ENCODE results near the gene XRN1. TPM values are rescaled to one million over a fixed set of nuclear protein-coding genes. Genes with fewer than 3 reads are reported as not detected.
"Not testable (repeated sequence)": the region's sequence is repeated elsewhere in the genome, so short reads cannot be mapped to it uniquely, and the experiment has no call there.

The XRN1 gene
- polyA plus RNA-seq, 1 donor, result 18.8 TPM

DNA sequence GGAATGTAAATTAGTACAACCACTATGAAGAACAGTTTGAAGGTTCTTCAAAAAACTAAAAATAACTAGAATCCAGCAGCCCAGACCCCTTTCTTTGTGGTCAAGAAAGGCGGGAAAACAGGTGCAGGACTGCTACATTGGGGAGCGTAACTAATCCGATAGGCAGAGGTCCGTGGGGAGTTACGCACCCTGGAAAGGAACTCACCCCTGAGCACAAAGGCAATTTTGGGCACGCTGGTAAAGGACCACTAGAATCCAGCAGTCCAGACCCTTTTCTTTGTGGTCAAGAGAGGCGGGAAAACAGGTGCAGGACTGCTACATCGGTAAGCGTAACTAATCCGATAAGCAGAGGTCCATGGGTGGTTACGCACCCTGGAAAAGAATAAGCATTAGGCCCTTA is 9.7 kb downstream of the XRN1 start:
- not testable (repeated sequence) for DNase-seq (ENCODE audit: low read depth)

DNA sequence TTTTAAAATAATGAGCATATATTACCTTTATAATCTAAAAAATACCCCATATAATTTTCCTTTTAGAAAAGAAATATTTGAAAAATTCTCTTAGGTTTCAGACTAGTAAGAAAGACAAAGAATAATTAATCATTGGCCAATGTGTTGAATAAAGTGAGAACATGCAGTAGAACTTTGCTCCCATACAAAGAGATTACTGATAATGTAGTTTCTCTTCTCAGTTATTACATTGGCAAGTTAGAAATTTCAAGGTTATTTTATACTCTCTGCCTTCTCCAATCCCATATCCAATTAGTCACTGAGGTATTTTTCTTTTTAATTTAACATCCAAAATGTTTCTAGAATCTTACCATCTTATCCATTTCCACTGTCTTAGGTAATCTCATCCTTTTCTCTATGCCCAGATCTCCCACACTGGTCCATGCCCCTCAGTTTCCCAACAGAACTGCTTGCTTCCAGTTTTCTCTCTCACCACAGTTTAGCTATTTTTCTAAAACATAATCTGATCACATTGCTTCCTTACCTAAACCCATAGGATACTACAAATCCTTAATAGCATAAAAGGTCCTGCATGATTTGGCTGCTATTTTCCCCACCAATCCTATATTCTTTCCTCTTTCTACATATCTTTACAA is 10.8 kb downstream of the XRN1 start:
- DNase-seq (ENCODE audit: low read depth), result no peak

DNA sequence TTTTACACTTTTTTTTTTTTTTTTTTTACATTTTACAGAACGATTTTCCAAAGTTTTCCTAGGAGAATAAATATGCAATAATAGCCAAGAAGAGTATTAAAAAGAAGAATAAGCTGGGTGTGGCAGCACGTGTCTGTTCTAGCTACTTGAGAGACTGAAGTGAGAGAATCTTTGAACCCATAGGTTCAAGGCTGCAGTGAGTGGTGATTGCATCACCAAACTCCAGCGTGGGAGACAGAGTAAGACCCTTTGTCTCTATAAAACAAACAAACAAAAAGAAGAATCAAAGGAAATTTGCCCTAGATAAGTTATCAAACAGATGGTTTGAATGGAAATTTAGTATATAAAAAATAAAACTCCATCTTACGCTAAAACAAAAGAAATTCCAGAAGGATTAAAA is 13.3 kb downstream of the XRN1 start:
- no peak for DNase-seq (ENCODE audit: low read depth)

DNA sequence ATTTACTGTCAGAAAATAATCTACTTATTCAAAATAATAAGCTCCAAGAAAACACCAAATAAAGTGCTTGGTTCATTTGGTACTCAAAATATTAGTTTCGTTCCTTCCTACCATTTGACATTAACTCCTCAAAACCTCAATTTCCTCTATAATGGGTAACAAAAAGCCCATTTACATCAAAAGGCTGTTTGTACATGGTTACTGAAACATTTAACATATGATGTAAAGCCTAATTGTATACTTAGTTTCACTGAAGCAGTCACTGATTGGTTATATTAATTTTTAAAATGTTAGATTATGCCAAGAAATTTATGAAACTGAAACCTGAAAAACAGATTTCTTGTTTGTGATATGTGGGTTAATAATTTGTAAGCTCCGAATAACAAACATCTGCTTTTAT is 14.7 kb downstream of the XRN1 start:
- DNase-seq (ENCODE audit: low read depth), result no peak

DNA sequence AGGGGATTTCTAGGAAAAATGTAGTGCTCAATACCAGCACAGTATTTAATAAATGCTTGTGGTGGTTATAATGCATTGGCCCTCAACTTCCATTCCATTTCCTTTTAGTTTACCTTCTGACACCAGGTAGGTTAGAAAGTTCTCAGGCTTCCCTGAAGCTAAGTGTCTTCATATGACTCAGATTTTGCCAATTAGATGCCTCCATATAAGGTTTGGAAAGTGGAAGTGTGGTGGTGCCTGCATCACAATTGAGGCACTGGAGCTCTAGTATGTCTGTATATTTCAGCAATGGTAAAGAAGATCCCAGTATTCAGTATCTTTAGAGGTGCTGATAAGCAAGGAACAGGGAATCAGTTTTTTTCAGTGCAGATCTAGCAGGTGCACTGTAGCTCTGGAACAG is 18.3 kb downstream of the XRN1 start:
- DNase-seq (ENCODE audit: low read depth), result no peak

DNA sequence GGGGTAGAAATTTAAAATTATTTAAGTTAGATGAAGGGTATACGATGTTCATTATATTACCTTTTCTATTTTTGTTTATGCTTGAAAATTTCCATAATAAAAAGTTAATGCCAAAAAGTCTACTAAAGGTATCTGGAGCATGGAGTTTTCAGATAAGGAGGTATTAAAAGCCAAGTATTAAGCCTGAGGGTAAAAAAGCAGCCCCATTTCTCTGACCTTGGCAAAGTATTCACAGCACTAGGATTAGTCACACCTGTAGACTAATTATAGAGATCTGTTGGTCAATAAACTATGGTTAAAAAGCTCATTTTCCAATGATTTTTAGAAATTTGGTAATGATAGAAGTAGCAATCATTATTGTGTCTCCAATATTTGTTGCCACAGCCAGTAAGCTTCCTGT is 23.1 kb downstream of the XRN1 start:
- no peak for DNase-seq (ENCODE audit: low read depth)

DNA sequence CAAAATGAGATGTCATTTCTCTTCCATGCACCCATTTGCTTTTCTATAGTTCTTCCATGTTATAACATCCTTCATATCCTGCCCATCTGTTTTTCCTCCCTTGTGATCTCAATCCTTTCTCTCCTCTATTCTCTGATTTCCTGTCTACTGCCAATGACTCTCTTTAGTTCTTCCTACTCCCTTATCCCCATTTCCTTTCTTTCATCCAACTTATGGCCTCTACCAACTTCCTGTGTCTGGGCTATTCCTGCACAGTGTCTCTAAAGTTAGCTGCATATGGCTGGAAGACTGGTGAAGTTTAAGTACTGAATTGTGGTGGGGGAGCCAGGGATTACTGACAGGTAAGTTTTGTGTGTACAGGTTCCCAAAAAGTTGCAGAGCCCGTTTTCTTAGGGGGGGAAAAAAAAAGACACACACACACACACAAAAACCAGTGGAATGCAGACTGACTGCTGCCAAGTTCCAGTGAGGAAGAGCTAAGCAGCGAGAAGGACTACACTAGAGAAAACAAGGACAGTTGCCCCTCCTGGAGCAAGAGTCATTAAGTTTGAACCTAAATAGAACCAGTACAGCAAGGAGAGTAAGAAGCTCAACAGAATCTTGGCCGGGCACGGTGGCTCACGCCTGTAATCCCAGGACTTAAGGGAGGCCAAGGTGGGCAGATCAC is 28.8 kb downstream of the XRN1 start:
- no peak for DNase-seq (ENCODE audit: low read depth)

DNA sequence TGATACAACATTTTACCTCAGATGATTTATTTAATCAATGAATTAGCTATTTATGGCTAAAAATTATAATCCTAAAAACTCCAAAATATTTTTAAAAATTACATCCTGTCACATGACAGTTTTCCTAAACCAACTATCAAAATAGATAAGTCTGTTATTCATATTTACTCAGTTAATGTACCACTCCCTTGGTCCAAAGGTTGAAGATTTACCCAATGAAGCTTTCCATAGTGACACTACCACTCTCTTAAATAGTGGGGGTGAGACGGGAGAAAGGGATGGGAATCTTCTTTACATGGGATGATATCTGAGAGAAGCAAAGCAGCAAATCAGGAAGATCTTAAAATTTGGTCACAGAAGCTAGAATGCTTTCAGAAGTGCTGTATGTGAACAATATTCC is 30.5 kb downstream of the XRN1 start:
- no peak for DNase-seq (ENCODE audit: low read depth)

DNA sequence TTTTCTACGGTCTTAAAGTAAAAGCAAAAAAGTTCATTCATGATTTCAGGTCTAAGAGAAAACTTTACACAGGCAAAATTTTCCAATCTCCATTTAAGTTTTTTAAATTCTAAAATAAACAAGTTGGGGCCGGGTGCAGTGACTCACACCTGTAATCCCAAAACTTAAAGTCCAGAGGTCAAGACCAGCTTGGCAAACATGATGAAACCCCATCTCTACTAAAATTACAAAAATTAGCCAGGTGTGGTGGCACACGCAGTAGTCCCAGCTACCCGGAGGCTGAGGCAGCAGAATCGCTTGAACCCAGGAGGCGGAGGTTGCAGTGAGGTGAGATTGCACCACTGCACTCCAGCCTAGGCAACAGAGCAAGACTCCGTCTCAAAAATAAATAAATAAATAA is 47.3 kb downstream of the XRN1 start:
- DNase-seq (ENCODE audit: low read depth), result not testable (repeated sequence)

DNA sequence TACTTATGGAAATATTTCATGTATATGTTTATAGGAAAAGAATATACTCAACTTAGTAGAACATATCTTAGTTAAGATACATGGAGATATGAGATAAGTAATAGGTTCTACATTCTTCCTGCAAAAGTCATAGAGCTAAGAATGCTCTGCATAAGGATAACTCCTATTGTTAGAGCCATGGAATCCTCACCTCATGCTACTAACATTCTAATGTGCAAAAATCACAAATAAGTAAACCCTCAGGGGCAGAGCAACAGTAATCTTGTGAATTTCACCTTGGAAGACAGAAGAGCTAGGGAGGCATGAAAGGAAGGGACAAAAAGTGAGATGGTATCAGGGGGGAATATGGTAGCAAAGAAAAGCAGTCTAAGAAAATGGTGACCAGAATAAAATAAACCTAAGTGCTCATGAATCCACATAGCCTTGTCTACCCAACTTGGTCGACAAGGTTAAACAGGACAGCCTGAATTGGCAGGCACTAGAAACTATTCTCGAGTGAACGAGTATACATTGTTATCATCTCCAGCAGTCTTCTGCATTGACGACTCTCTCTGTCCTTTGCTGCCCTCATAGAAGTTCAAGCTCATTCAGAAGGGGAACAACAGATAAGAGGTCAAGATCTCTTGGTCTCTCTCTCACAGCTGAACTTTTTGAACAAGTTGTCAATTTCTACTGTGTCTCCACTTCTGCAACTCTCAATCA is 52.8 kb downstream of the XRN1 start:
- no peak for DNase-seq (ENCODE audit: low read depth)

DNA sequence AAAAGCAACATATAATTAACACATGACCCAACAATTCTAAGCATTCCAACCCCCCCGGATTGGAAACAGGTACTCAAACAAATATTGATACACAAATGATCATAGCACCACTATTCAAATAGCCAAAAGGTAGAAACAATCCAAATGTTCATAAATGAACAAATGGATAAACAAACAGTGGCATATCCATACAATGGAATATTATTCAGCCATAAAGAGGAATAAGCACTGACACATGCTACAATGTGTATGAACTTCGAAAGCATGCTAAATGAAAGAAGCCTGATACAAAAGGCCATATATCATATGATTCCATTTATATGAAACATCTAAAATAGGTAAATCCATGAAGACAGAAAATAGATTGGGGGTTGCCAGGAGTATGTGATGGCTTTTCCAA is 62.8 kb downstream of the XRN1 start:
- DNase-seq (ENCODE audit: low read depth), result no peak

DNA sequence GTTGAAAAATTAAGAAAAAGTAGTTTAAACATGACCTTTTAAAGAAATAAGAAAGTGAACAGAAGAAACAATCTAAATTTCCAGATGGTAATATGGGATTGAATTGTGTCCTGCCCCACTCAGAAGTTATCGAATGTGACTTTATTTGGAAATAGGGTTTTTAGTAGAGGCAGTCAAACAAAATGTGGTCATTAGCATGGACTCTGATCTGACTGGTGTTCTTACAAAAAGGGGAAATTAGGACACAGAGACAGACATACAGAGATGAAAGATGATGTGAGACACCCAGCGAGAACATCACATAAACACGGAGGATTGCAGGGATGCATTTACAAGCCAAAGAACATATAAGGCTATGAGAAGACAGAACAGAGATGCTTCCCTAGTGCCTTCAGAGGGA is 73.2 kb downstream of the XRN1 start:
- no peak for DNase-seq (ENCODE audit: low read depth)

DNA sequence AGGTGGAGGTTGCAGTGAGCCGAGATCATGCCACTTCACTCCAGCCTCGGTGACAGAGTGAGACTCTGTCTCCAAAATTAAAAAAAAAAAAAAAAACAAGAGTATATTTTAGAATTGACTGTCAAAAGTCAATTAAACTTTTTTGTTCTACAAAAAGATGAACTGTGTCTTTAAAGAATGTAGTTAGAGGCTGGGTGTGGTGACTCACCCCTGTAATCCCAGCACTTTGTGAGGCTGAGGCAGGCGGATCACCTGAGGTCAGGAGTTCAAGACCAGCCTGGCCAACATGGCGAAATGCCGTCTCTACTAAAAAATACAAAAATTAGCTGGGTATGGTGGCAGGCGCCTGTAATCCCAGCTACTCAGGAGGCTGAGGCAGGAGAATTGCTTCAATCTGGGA is 78.3 kb downstream of the XRN1 start:
- not testable (repeated sequence) for DNase-seq (ENCODE audit: low read depth)

DNA sequence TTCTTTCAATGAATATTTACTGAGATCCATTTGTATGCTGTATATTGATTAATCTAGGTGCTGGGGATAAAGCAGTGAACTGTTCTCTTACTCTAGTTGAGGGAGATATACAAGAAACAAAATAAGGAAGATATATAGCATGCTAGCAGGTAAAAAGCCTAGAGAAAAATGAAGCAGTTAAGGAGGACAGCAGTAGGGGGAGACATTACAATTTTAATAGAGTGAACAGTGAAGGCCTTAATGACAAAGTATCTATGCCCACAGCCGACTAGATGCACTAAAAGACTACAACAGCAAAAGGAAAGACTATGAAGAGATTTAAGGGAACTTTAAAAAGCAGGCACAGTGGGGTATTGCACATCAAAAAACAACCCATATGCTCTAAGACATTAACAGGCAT is 81.4 kb downstream of the XRN1 start:
- no peak for DNase-seq (ENCODE audit: low read depth)

DNA sequence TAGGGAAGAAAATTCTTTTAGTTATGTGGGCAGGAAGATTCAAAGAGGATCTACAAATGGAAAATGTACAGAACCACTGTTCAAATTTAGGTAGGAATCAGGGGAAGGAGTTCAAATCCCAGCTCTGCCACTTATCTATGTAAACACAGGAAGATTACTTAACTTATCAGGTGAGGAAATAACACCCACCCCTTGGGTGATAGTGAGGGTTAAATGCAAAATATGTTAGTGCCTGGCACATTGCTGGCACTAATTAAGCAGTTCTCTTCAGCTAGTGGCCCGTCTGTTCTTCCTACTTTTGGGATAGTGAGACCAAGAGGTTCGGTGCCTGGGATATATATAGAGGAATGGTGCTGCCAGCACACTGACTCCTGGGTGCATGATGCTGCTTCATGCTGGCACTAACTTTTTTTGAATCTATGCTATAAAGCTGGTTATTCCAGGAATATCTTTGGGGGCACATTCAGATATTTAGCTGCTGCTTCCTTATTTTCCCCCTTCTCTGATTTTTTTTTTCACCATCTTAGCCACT is 83.8 kb downstream of the XRN1 start:
- no peak for DNase-seq (ENCODE audit: low read depth)

DNA sequence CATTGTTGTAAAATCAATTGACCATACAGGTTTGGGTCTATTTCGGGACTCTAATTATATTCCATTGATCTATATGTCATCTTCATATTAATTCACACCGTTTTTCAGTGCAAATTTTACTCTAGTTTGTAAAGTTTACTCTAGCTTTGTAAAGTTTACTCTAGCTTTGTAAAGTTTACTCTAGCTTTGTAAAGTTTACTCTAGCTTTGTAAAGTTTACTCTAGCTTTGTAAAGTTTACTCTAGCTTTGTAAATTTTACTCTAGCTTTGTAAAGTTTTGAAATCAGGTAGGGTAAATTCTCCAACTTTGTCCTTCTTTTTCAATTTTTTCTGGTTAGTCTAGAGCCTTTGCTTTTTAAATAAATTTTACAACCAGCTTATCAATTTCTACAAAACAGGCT is 84.4 kb downstream of the XRN1 start:
- DNase-seq (ENCODE audit: low read depth), result not testable (repeated sequence)

DNA sequence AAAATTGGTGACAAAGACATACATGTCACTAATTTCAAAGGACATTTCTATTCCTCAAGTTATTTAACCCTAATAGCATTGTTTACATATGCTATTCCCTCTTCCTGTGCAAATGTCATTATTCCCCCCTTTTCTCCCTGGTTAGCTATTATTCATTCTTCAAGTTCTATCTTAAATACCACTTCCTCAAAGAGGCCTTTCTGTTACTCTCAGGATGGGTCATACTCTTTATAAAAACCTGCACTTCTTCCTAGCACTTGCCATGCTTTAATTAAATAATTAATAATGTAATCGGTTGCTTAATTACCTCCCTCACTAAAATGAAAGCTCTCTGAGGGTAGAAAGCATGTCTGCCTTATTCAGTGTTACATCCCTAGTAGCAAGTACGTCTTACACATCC is 88.5 kb downstream of the XRN1 start:
- no peak for DNase-seq (ENCODE audit: low read depth)

DNA sequence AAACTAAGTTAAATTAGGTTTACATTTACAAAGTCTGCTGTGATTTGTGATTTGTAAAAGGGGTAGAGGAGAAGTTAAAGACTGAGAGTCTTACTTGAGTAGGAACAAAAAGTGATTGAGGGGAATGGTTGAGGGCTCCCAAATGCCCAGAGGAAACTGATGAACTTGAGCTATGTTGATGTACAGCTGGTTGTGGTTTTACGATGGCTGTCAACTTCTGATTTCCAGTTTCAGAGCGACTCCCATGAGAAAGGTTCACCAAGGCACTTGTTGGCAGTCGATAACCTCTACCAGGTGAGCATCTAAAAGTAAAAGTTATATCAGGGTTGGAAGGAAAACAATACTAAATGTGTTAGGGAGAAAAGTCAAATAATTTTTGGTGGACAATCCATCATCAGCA is 91.0 kb downstream of the XRN1 start:
- no peak for DNase-seq (ENCODE audit: low read depth)

DNA sequence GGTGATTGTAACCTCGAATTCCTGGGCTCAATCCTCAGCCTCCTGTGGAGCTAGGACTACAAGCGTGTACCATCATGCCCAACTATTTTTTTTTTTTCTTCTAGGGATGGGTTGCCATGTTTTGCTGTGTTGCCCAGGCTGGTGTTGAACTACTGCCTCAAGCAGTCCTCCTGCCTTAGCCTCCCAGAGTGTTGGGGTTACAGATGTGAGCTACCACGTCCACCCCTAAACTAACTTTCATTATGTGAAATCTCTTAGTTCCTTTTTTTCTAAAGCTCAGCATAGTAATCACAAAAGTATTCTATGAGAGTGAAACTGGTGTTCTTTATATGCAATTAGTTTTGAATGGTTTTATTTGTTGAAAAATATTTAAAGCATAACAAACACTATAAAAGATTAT is 92.1 kb downstream of the XRN1 start:
- DNase-seq (ENCODE audit: low read depth), result no peak

DNA sequence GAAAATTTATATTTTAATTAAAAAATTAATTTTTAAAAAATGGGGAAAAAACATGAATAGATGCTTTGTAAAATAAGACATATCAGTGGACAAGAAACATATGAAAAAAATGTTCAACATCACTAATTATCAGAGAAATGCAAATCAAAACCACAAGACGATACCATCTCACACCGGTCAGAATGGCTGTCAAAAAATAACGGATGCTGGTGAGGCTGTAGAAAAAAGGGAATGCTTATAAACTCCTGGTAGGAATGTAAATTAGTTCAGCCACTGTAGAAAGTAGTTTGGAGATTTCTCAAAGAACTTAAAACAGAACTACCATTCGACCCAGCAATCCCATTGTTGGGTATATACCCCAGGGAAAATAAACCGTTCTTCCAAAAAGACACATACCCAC is 93.8 kb downstream of the XRN1 start:
- no peak for DNase-seq (ENCODE audit: low read depth)

DNA sequence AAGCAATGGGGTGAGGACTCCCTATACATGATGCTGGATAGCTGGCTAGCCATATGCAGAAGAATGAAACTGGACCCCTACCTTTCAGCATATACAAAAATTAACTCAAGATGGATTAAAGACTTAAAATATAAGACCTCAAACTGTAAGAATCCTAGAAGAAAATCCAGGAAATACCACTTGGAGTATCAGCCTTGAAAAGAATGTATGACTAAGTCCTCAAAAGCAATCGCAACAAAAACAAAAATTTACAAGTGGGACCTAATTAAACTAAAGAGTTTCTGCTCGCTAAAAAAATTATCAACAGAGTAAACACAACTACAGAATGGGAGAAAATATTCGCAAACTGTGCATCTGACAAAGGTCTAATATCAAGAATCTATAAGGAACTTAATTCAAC is 94.3 kb downstream of the XRN1 start:
- DNase-seq (ENCODE audit: low read depth), result no peak

DNA sequence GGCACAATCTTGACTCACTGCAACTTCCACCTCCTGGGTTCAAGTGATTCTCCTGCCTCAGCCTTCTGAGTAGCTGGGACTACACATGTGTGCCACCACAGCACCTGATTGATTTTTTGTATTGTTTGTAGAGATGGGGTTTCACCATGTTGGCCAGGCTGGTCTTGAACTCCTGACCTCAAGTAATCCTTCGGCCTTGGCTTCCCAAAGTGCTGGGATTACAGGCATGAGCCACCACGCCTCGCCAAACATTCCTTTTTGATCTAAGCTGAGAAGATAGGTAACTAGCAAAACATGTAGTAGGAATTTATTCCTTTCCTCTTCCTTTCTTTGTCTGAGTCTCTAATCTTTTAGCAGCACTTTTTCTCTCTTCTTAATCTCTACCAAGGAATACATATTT is 95.1 kb downstream of the XRN1 start:
- DNase-seq (ENCODE audit: low read depth), result not testable (repeated sequence)

DNA sequence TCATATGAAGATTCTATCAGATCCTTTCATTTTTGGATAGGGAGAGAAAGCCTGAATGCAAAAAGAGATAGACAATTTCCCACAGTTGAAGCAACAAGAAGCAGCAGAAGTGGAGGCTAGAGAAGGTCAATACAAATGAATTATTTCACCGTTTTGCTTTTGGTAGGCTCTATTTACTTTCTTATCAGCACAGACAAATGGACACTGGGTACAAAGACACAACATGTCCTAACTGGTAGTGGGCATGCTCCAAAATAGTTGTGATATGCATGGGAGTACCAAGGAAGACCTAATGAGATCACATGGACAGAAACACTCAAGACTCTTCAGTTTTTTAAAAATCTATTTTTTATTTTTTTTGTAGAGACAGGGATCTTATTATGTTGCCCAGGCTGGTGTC is 99.4 kb downstream of the XRN1 start:
- no peak for DNase-seq (ENCODE audit: low read depth)
